Activated T-cell treated with anti-CD3 and anti-CD28 coated beads for 4 hours (primary cell): ENCODE measurements around the gene TOP1.

Source experiments
- DNase-seq: peaks from one replicate; pipeline ENCODE4 v3.0.0-alpha.2; 2020

TOP1 gene

GRCh38 chr20:41038149-41038877 lies 9.7 kb downstream of the TOP1 start:
- DNase-seq: no peak

GRCh38 chr20:41038878-41039404 lies 10.3 kb downstream of the TOP1 start:
- no peak for DNase-seq

- DNase-seq: no peak
These were observed 12.2 kb downstream of the TOP1 start for GRCh38 chr20:41040855-41041254.

- DNase-seq: no peak
These were observed 13.1 kb downstream of the TOP1 start for GRCh38 chr20:41041693-41042092.

- no peak for DNase-seq
These were observed 15.9 kb downstream of the TOP1 start for GRCh38 chr20:41044409-41045062.

GRCh38 chr20:41045671-41046070 lies 17.0 kb downstream of the TOP1 start:
- DNase-seq: no peak

GRCh38 chr20:41046716-41047115 lies 18.1 kb downstream of the TOP1 start:
- DNase-seq: no peak

GRCh38 chr20:41047279-41047974 lies 18.8 kb downstream of the TOP1 start:
- DNase-seq: no peak

- DNase-seq: no peak
These were observed 19.3 kb downstream of the TOP1 start for GRCh38 chr20:41047975-41048305.

GRCh38 chr20:41048461-41049301 lies 20.1 kb downstream of the TOP1 start:
- no peak for DNase-seq

- DNase-seq: no peak
These were observed 20.8 kb downstream of the TOP1 start for GRCh38 chr20:41049451-41049850.

GRCh38 chr20:41050361-41051008 lies 21.9 kb downstream of the TOP1 start:
- DNase-seq: no peak

- DNase-seq: no peak
These were observed 22.6 kb downstream of the TOP1 start for GRCh38 chr20:41051009-41051825.

GRCh38 chr20:41052742-41053419 lies 24.3 kb downstream of the TOP1 start:
- no peak for DNase-seq

- no peak for DNase-seq
These were observed 25.6 kb downstream of the TOP1 start for GRCh38 chr20:41054070-41054846.

GRCh38 chr20:41054847-41055230 lies 26.2 kb downstream of the TOP1 start:
- DNase-seq: no peak

GRCh38 chr20:41055679-41056078 lies 27.1 kb downstream of the TOP1 start:
- DNase-seq: no peak

GRCh38 chr20:41057999-41058673 lies 29.5 kb downstream of the TOP1 start:
- peak; percentile 18 for DNase-seq
